ENCODE measurements around the gene PLXNA1.
A peak's percentile ranks its signal among the peaks of the same experiment; 100 is the strongest.

PLXNA1 gene

GRCh38 chr3:126983653-126984390 is 907 bp downstream of the PLXNA1 start:
- ChIA-PET CTCF (interaction anchor here (1.0 to 2.4 kb wide), 4 partner anchors 17 to 232 kb away, joined by 3 to 6 read pairs (median 4); no protein-coding TSS in a partner anchor), POLR2A (no interaction called here)
- TF ChIP-seq, protein P1, sequence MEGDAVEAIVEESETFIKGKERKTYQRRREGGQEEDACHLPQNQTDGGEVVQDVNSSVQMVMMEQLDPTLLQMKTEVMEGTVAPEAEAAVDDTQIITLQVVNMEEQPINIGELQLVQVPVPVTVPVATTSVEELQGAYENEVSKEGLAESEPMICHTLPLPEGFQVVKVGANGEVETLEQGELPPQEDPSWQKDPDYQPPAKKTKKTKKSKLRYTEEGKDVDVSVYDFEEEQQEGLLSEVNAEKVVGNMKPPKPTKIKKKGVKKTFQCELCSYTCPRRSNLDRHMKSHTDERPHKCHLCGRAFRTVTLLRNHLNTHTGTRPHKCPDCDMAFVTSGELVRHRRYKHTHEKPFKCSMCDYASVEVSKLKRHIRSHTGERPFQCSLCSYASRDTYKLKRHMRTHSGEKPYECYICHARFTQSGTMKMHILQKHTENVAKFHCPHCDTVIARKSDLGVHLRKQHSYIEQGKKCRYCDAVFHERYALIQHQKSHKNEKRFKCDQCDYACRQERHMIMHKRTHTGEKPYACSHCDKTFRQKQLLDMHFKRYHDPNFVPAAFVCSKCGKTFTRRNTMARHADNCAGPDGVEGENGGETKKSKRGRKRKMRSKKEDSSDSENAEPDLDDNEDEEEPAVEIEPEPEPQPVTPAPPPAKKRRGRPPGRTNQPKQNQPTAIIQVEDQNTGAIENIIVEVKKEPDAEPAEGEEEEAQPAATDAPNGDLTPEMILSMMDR (IDR thresholded peaks at IDR 0.05; ENCODE audit: control extremely low read depth, extremely low read depth, low read depth, missing control alignments) = no peak
- DNase-seq (ENCODE audit: extremely low spot score) = peak; percentile 50

DNA sequence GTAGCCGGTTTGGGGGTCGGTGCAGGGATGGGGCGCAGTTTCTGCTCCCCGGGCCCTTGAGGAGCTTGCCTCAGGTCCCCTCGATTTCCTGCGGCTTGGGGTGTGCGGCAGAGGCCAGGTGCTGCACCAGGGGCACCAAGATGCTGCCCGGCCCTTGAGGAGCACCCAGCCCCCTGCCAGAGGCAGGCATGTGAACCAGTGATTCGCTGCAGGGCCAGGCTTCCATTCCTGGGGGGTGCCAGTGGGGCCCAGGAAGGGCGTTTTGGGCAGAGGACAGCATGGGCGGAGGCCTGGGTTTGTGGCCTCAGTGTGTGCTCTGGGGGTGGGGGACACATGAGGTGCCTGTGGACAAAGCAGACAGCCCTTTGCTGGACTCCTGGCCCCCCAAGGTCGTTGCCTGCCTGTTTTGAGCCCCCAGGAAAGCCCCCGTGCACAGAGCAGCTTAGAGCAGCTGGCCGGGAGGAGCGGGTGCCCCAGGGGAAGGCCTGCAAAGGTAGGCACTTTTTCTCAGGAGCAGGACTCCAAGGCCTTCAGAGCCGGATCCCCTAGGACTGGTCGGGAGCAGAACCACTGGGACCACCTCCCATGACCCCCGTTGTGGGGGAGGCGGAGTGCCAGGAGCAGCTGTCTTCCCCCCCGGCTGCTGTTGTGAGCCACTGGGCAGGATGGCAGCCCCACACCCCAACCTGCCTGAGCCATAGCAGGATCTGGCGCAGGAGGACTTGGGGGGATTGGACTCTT is 1.6 kb downstream of the PLXNA1 start:
- ChIA-PET POLR2A (no interaction called here), CTCF (interaction anchor here (1.0 to 2.4 kb wide), 4 partner anchors 16 to 471 kb away, joined by 3 to 6 read pairs (median 3); no protein-coding TSS in a partner anchor)
- no peak for DNase-seq (ENCODE audit: extremely low spot score)
- TF ChIP-seq, protein P1 (IDR thresholded peaks at IDR 0.05; ENCODE audit: control extremely low read depth, extremely low read depth, low read depth, missing control alignments) = no peak

- TF ChIP-seq, protein P1 (IDR thresholded peaks at IDR 0.05; ENCODE audit: control extremely low read depth, extremely low read depth, low read depth, missing control alignments) = no peak
- CTCF ChIA-PET = interaction anchor here (1.0 kb wide), 1 partner anchor 470 kb away, joined by 3 read pairs; no protein-coding TSS in a partner anchor
- DNase-seq (ENCODE audit: extremely low spot score) = no peak
- POLR2A ChIA-PET = interaction anchor here (0.6 kb wide), 1 partner anchor 93 kb away, joined by 3 read pairs; no protein-coding TSS in a partner anchor
These were observed 2.4 kb downstream of the PLXNA1 start for GRCh38 chr3:126985132-126985985.

GRCh38 chr3:126986001-126986400 is 3.1 kb downstream of the PLXNA1 start:
- ChIA-PET POLR2A (interaction anchor here (0.6 kb wide), 1 partner anchor 94 kb away, joined by 3 read pairs; no protein-coding TSS in a partner anchor), CTCF (interaction anchor here (0.9 to 1.0 kb wide), 2 partner anchors 470 kb away, joined by 3 read pairs; no protein-coding TSS in a partner anchor)
- TF ChIP-seq, protein P1 (IDR thresholded peaks at IDR 0.05; ENCODE audit: control extremely low read depth, extremely low read depth, low read depth, missing control alignments) = no peak
- DNase-seq (ENCODE audit: extremely low spot score) = no peak

GRCh38 chr3:126987129-126987528 is 4.2 kb downstream of the PLXNA1 start:
- TF ChIP-seq, protein P1 (IDR thresholded peaks at IDR 0.05; ENCODE audit: control extremely low read depth, extremely low read depth, low read depth, missing control alignments) = no peak
- DNase-seq (ENCODE audit: extremely low spot score) = no peak
- ChIA-PET CTCF (no interaction called here), POLR2A (no interaction called here)

GRCh38 chr3:126987596-126987995 is 4.7 kb downstream of the PLXNA1 start:
- CTCF ChIA-PET = no interaction called here
- TF ChIP-seq, protein P1 (IDR thresholded peaks at IDR 0.05; ENCODE audit: control extremely low read depth, extremely low read depth, low read depth, missing control alignments) = no peak
- DNase-seq (ENCODE audit: extremely low spot score) = no peak
- POLR2A ChIA-PET = no interaction called here
